Measurements from ENCODE around the gene SYT13. TPM values are rescaled to one million over a fixed set of nuclear protein-coding genes. Genes with fewer than 3 reads are reported as not detected.

SYT13 gene
- total and polyA plus RNA-seq, 8 donors, result 1.3 to 33.3 (median 2.2) TPM; not detected in 1

DNA sequence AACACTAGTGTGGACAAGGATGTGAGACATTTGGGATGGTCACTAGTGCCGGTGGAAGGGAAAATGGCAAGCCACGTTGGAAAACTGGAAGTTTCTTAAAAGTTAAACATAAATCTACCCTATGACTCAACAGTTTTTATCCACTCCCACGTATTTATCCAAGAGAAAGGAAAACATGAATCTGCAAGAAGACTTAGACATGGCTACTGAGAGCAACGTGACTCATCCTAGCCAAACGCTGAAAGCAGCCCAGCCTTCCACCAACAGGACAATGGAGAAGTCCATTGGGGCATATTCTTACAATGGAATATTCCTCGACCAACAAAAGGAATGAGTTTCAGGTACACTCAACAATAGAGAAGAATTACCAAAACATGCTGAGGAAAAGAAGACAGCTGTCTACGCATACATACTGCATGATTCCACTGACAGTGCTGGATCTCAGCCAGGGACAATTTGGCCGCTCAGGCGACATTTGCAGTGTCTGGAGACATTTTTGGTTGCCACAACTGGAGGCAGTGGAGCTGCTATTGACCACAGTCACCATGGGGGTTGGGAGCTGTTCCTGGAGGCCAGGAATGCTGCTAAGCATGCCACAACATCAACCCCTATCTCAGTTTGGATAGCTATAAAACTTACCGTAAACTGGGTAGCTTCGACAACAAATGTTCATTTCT, 21.2 kb downstream of the SYT13 start:
- H3K9me3 ChIP-seq, result no peaks in the 10 kb centered on the region
- TF ChIP-seq POLR2AphosphoS5 (IDR thresholded peaks at IDR 0.05) (peak in 1 of 3 donors; percentile 26), POLR2A (IDR thresholded peaks at IDR 0.05) (no peak), CTCF (IDR thresholded peaks at IDR 0.05) (no peak), EP300 (IDR thresholded peaks at IDR 0.05) (no peak)
- no peaks in the 10 kb centered on the region for H3K36me3 ChIP-seq
- no peak for DNase-seq
- no peaks in the 10 kb centered on the region for H3K4me1 ChIP-seq
- 55 to 65% (median 61%) methylated on average over 11 of the region's 11 CpGs for WGBS, 5 donors
- no peak overlapping the region for H3K4me3 ChIP-seq
- peaks cover 0 to 60% (median 0%) of the 10 kb centered on the region in 3 donors for H3K27me3 ChIP-seq
- H3K27ac ChIP-seq, result no peak overlapping the region
- intact Hi-C loops (cut with DNase I; ENCODE audit: low total_unique reads), result no loop called here

DNA sequence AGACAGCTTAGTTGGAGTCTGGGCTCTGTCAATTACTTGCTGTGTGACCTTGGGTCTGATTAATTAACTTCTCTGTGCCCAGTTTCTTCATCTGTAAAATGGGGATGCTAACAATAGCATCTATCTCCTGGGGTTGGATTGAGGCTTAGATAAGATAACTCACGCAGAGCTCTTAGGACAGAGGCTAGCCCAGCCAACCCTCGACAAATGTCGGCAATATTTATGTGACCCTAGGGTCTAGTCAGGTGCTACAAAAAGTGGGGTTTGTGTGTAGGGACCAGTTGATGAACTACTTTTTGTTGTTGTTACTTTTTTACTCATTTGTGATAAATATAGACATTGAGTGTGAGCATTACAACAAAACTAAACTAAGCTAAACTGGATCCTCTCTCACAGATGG, 22.4 kb downstream of the SYT13 start:
- H3K27ac ChIP-seq, result no peak overlapping the region

GRCh38 chr11:45262900-45263299, 23.2 kb downstream of the SYT13 start:
- Histone ChIP-seq H3K9me3 (no peaks in the 10 kb centered on the region), H3K27ac (no peak overlapping the region), H3K36me3 (no peaks in the 10 kb centered on the region), H3K4me3 (no peak overlapping the region), H3K4me1 (peaks cover 0 to 5% (median 0%) of the 10 kb centered on the region in 4 donors), H3K27me3 (peaks cover 0 to 53% (median 0%) of the 10 kb centered on the region in 3 donors)
- peak in 1 of 2 donors; percentile 38 for DNase-seq
- 57 to 85% (median 60%) methylated on average over 4 of the region's 4 CpGs for WGBS, 5 donors
- TF ChIP-seq CTCF (IDR thresholded peaks at IDR 0.05) (no peak), POLR2AphosphoS5 (IDR thresholded peaks at IDR 0.05) (no peak), POLR2A (IDR thresholded peaks at IDR 0.05) (no peak), EP300 (IDR thresholded peaks at IDR 0.05) (no peak)
- intact Hi-C loops (cut with DNase I; ENCODE audit: low total_unique reads), result no loop called here

More for the DNA sequence above, 22.4 kb downstream of the SYT13 start:
- no peak overlapping the region for H3K4me3 ChIP-seq
- TF ChIP-seq CTCF (IDR thresholded peaks at IDR 0.05) (no peak), POLR2A (IDR thresholded peaks at IDR 0.05) (no peak), POLR2AphosphoS5 (IDR thresholded peaks at IDR 0.05) (no peak), EP300 (IDR thresholded peaks at IDR 0.05) (no peak)
- H3K4me1 ChIP-seq, result peaks cover 0 to 5% (median 0%) of the 10 kb centered on the region in 4 donors
- H3K9me3 ChIP-seq, result no peaks in the 10 kb centered on the region
- H3K36me3 ChIP-seq, result no peaks in the 10 kb centered on the region
- intact Hi-C loops (cut with DNase I; ENCODE audit: low total_unique reads), result no loop called here
- H3K27me3 ChIP-seq, result peaks cover 0 to 59% (median 0%) of the 10 kb centered on the region in 3 donors
- WGBS, 5 donors, result 88 to 96% (median 92%) methylated on average over 3 of the region's 3 CpGs
- no peak for DNase-seq

DNA sequence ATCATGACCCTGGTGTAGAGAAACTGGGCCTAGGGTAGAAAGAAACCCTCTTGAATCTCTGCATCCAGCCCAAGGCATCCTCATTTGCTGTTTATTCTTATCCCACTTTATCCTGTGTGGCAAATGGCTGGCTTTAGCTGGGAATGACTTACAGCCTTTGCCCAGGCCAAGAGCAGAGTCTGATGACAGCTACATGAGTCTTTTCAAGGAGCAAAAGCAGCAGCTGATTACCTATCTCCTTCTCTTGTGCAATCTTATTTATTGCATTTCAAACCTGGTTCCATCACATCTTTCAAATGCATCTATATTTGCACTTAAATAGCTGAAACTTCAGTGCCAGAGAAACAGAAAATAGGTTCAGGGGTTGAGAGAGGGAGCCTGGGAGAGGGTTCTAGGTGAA, 26.1 kb downstream of the SYT13 start:
- no peak for TF ChIP-seq POLR2A (IDR thresholded peaks at IDR 0.05)
- no peaks in the 10 kb centered on the region for H3K9me3 ChIP-seq
- H3K27ac ChIP-seq, result peak overlapping the region in 1 of 5 donors; percentile 52
- DNase-seq, result no peak
- no peaks in the 10 kb centered on the region for H3K36me3 ChIP-seq
- H3K4me3 ChIP-seq, result no peak overlapping the region
- peaks cover 0 to 41% (median 0%) of the 10 kb centered on the region in 3 donors for H3K27me3 ChIP-seq
- intact Hi-C loops (cut with DNase I; ENCODE audit: low total_unique reads), result no loop called here
- peaks cover 0 to 5% (median 0%) of the 10 kb centered on the region in 4 donors for H3K4me1 ChIP-seq

DNA sequence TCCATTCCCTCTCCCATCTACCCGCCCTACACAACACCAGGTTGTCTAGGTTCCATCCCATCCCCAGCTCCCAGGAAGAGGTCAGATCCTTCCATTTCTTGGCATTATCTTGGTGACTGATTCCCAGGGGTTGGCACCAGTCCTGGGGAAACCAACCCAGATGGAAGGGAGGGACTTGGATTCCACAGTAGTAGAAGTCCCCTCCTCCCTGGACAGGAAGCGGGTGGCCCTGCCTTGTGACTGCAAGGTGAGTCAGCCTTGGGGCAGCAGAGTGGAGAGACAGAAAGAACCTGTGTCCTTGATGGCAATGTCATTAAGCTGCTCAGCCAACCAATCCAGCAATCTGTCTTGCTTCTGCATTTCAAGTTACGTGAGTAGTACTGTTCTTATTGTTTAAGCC, 26.5 kb downstream of the SYT13 start:
- Histone ChIP-seq H3K27me3 (peaks cover 0 to 40% (median 0%) of the 10 kb centered on the region in 3 donors), H3K4me1 (peaks cover 0 to 5% (median 0%) of the 10 kb centered on the region in 4 donors), H3K36me3 (no peaks in the 10 kb centered on the region), H3K9me3 (no peaks in the 10 kb centered on the region), H3K4me3 (no peak overlapping the region), H3K27ac (peak overlapping the region in 1 of 5 donors; percentile 52)
- peak in 1 of 3 donors; percentile 53 for TF ChIP-seq POLR2AphosphoS5 (IDR thresholded peaks at IDR 0.05)
- TF ChIP-seq POLR2A (IDR thresholded peaks at IDR 0.05), result no peak
- no peak for TF ChIP-seq CTCF (IDR thresholded peaks at IDR 0.05)
- TF ChIP-seq EP300 (IDR thresholded peaks at IDR 0.05), result no peak
- intact Hi-C loops (cut with DNase I; ENCODE audit: low total_unique reads), result no loop called here
- WGBS, 5 donors, result 52 to 86% (median 73%) methylated on average over 3 of the region's 3 CpGs
- DNase-seq, result peak; percentile 66 to 80
